ENCODE measurements around the gene SPSB3.

SPSB3 gene

GRCh38 chr16:1759511-1759910 lies 22.9 kb downstream of the SPSB3 start:
- no peak for TF ChIP-seq ZNF830 (tag by site-specific recombination; IDR thresholded peaks at IDR 0.05; ENCODE audit: low read depth)
- no peak for TF ChIP-seq GLIS2 (tag by site-specific recombination; IDR thresholded peaks at IDR 0.05)
- TF ChIP-seq ZNF211 (tag by site-specific recombination; IDR thresholded peaks at IDR 0.05; ENCODE audit: low read depth): no peak
- TF ChIP-seq MZF1 (tag by site-specific recombination; IDR thresholded peaks at IDR 0.05; ENCODE audit: borderline replicate concordance): no peak
- no peak for TF ChIP-seq ZNF19 (tag by site-specific recombination; IDR thresholded peaks at IDR 0.05; ENCODE audit: low read depth)
- no peak for TF ChIP-seq INSM2 (tag by site-specific recombination; IDR thresholded peaks at IDR 0.05)
- TF ChIP-seq ATF2 (tag by site-specific recombination; IDR thresholded peaks at IDR 0.05; ENCODE audit: low read depth): no peak
- no peak for TF ChIP-seq ZNF26 (tag by site-specific recombination; IDR thresholded peaks at IDR 0.05)
- no peak for TF ChIP-seq ZNF514 (tag by site-specific recombination; IDR thresholded peaks at IDR 0.05)
- no peak for TF ChIP-seq PATZ1 (tag by site-specific recombination; IDR thresholded peaks at IDR 0.05)

GRCh38 chr16:1758923-1759322 lies 23.4 kb downstream of the SPSB3 start:
- POLR2A ChIA-PET: no interaction called here
- Histone ChIP-seq H3K36me3 (ENCODE audit: control insufficient read depth in 2 of 2, insufficient read depth in 1 of 2, low read length in 2 of 2) (peaks cover 2 to 66% of the 10 kb centered on the region in 2 experiments; a peak in 2 of 3 replicates), H3K4me1 (ENCODE audit: control insufficient read depth, insufficient read depth, low read length) (no peaks in the 10 kb centered on the region), H3K27ac (ENCODE audit: extremely low read depth, low read depth, low read length) (no peak overlapping the region), H3K4me3 (ENCODE audit: low read depth, low read length) (no peak overlapping the region), H3K9me3 (ENCODE audit: control insufficient read depth, insufficient read depth, low read depth, low read length) (no peaks in the 10 kb centered on the region)
- TF ChIP-seq ZNF157 (tag by site-specific recombination; IDR thresholded peaks at IDR 0.05): no peak
- TF ChIP-seq ZNF701 (tag by site-specific recombination; IDR thresholded peaks at IDR 0.05): no peak
- CTCF ChIA-PET: no interaction called here

More at GRCh38 chr16:1759511-1759910, 22.9 kb downstream of the SPSB3 start:
- H3K27ac ChIP-seq (ENCODE audit: extremely low read depth, low read depth, low read length): no peak overlapping the region
- H3K36me3 ChIP-seq (ENCODE audit: control insufficient read depth in 2 of 2, insufficient read depth in 1 of 2, low read length in 2 of 2): peaks cover 0 to 69% of the 10 kb centered on the region in 2 experiments; a peak in 2 of 3 replicates
- no peaks in the 10 kb centered on the region for H3K9me3 ChIP-seq (ENCODE audit: control insufficient read depth, insufficient read depth, low read depth, low read length)
- ChIA-PET CTCF (no interaction called here), POLR2A (no interaction called here)
- no peak overlapping the region for H3K4me3 ChIP-seq (ENCODE audit: low read depth, low read length)
- no peaks in the 10 kb centered on the region for H3K4me1 ChIP-seq (ENCODE audit: control insufficient read depth, insufficient read depth, low read length)

GRCh38 chr16:1757714-1758461 lies 24.5 kb downstream of the SPSB3 start:
- TF ChIP-seq ZNF23 (tag by site-specific recombination; IDR thresholded peaks at IDR 0.05; ENCODE audit: borderline replicate concordance) (no peak), ZNF404 (tag by site-specific recombination; IDR thresholded peaks at IDR 0.05) (no peak), ZSCAN4 (tag by site-specific recombination; IDR thresholded peaks at IDR 0.05) (no peak), ZNF555 (tag by site-specific recombination; conservative IDR thresholded peaks at IDR 0.05) (no peak), ZNF692 (tag by site-specific recombination; IDR thresholded peaks at IDR 0.05) (no peak), ZNF76 (tag by site-specific recombination; IDR thresholded peaks at IDR 0.05; ENCODE audit: borderline replicate concordance, low read depth) (no peak), TRIM28 (IDR thresholded peaks at IDR 0.05; ENCODE audit: borderline replicate concordance, low read length) (no peak), ZNF174 (tag by site-specific recombination; IDR thresholded peaks at IDR 0.05) (no peak), ZFP41 (tag by site-specific recombination; IDR thresholded peaks at IDR 0.05; ENCODE audit: borderline replicate concordance) (no peak), SALL2 (tag by site-specific recombination; IDR thresholded peaks at IDR 0.05; ENCODE audit: borderline replicate concordance) (no peak)
- H3K4me1 ChIP-seq (ENCODE audit: control insufficient read depth, insufficient read depth, low read length): no peaks in the 10 kb centered on the region
- no peak overlapping the region for H3K4me3 ChIP-seq (ENCODE audit: low read depth, low read length)
- H3K9me3 ChIP-seq (ENCODE audit: control insufficient read depth, insufficient read depth, low read depth, low read length): no peaks in the 10 kb centered on the region
- POLR2A ChIA-PET: no interaction called here
- CTCF ChIA-PET: no interaction called here
- H3K36me3 ChIP-seq (ENCODE audit: control insufficient read depth in 2 of 2, insufficient read depth in 1 of 2, low read length in 2 of 2): peaks cover 4 to 61% of the 10 kb centered on the region in 2 experiments; a peak in 2 of 3 replicates
- no peak overlapping the region for H3K27ac ChIP-seq (ENCODE audit: extremely low read depth, low read depth, low read length)
